GM06990 (cell line): Measurements from ENCODE around the gene ASPHD2.

ENCODE experiments used
- DNase-seq: peaks from one replicate; pipeline ENCODE4 v3.0.0-alpha.2; 2011; ENCODE audit not compliant: insufficient read length; ENCODE audit errors: extremely low read depth
- H3K27me3 ChIP-seq: replicated peaks from 2 replicates; pipeline ENCODE4 v1.6.0; 2011; ENCODE audit warnings: low read length; ENCODE audit not compliant: control insufficient read depth, insufficient read depth
- H3K36me3 ChIP-seq: 2 replicates; pipeline ENCODE4 v1.5.1; 2011; ENCODE audit warnings: low read length; ENCODE audit not compliant: control insufficient read depth, insufficient read depth
- H3K4me3 ChIP-seq: replicated peaks from 2 replicates; pipeline ENCODE4 v1.5.1; 2011; ENCODE audit warnings: low read depth, mild to moderate bottlenecking, control low read depth, low read length
- TF ChIP-seq, protein P1 (sequence below): IDR thresholded peaks from 2 replicates; pipeline ENCODE4 v1.5.1; 2011; ENCODE audit warnings: low read length, control low read depth, mild to moderate bottlenecking, inconsistent platforms; ENCODE audit not compliant: insufficient read depth, poor library complexity, severe bottlenecking

Gene ASPHD2

DNA sequence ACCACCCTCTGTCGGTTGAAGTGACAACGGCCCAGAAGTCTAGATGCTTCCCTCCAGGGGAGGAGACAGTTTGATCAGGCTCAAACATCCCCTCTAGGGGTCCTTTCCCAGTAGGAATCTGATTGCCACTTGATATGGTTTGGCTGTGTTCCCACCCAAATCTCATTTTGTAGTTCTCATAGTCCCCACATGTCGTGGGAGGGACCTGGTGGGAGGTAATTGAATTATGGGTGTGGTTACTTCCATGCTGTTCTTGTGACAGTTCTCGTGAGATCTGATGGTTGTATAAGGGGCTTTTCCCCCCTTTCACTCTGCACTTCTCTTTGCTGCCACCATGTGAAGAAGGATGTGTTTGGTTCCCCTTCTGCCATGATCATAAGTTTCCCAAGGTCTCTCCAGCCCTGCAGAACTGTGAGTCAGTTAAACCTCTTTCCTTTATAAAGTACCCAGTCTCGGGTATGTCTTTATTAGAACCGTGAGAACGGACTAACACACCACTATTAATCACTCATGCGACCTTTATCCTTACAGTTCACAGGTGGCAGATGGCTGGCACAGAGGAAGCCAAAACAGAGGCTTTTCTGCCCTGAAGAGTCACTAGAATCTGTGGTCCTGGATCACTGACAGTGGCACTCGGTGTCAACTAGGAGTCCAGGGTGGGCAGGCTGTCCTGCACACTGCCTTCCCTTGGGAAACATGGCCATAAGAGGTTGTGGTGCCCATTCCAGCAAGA is 21.6 kb downstream of the ASPHD2 start:
- H3K36me3 ChIP-seq: peaks cover 19% of the 10 kb centered on the region
- TF ChIP-seq, protein P1, sequence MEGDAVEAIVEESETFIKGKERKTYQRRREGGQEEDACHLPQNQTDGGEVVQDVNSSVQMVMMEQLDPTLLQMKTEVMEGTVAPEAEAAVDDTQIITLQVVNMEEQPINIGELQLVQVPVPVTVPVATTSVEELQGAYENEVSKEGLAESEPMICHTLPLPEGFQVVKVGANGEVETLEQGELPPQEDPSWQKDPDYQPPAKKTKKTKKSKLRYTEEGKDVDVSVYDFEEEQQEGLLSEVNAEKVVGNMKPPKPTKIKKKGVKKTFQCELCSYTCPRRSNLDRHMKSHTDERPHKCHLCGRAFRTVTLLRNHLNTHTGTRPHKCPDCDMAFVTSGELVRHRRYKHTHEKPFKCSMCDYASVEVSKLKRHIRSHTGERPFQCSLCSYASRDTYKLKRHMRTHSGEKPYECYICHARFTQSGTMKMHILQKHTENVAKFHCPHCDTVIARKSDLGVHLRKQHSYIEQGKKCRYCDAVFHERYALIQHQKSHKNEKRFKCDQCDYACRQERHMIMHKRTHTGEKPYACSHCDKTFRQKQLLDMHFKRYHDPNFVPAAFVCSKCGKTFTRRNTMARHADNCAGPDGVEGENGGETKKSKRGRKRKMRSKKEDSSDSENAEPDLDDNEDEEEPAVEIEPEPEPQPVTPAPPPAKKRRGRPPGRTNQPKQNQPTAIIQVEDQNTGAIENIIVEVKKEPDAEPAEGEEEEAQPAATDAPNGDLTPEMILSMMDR: no peak
- no peak overlapping the region for H3K4me3 ChIP-seq
- DNase-seq: no peak
- H3K27me3 ChIP-seq: no peaks in the 10 kb centered on the region

DNA sequence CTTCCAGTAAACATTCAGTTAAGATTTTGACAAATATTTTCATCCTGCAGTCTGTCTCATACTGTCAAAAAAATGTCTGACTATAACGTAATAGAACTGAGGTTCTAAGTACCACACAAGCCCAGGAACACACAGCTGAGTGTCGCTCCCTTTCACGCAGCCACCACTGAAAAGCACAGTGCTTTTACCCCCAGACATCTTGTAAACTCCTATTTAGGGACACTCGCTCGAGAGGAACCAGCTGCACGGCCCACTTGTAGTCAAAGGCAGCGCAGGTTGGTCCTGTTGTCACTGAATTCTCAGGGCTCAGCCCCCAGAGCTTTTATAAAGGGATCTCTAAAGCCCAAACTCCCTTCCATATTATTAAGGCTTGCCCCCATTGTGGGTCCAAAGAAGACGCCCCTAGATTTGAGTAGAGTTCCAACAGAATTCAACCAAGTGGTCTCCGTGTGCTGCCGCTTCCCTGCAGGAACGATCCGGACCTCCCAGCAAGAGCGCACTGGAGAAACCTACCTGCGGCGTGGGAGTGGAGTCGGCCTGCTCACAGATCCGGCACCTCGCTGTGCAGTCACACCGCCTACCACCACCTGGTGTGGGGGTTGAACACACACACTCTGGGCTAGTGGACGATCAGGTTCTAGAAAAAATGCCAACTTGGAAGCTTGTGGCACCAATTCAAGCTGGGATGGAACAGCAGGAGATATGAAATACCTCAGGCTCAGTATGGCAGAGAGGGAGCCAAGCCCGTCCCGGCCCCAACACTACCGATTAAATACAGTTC is 23.4 kb downstream of the ASPHD2 start:
- Histone ChIP-seq H3K27me3 (no peaks in the 10 kb centered on the region), H3K4me3 (no peak overlapping the region), H3K36me3 (peaks cover 18% of the 10 kb centered on the region)
- TF ChIP-seq, protein P1: no peak
- no peak for DNase-seq

DNA sequence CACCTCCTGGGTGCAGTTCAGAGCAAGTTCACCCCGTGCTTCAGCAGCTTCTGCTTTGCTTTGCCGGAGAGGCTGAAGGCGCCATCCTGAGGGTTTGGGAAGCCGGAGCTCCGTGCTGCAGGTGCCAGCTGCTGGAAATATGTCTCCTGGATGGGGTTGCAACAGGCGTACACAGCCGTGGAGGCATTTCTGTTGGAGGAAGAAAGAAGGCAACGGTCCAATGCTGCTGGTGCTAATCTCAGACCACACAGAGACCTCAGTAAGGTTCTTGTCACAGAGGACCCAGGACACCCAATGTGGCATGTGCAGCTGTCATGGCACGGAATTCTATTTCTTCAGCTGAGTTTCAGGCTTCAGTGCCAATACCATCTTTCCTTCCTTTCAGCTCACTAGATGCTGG is 24.2 kb downstream of the ASPHD2 start:
- Histone ChIP-seq H3K4me3 (no peak overlapping the region), H3K36me3 (peaks cover 22% of the 10 kb centered on the region), H3K27me3 (no peaks in the 10 kb centered on the region)
- no peak for DNase-seq
- TF ChIP-seq, protein P1: no peak

DNA sequence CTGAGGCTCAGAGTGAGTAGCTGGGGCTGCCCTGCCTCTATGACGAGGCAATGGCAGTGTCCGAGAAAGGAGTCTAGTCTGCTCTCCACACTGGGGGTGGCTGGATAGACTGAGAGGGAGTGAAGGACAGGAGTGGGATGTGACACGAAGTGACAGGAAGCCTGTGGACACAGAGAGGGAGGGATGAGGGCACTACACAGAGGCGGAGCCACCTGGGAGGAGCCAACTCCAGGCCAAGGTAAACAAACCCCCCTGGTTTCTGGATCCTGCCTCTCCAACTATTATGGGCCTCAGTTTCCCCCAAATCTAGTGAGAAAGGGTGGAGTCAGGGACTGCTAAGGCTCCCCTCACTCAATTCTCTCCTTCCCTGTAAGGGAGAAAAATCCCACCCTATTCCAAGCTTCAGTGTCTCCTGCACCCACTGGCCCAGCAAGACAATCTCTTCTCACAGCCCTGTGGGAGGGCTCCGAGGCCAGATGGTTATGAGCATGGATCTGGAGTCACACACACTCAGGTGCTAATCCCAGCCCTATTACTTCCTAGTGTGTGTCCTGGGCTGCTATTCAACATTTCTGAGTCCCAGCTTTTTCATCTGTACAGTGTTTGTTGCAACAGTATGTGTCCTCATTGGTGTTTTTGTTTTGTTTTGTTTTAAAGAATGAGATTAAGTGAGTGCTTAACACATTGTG is 24.9 kb downstream of the ASPHD2 start:
- Histone ChIP-seq H3K27me3 (no peaks in the 10 kb centered on the region), H3K4me3 (no peak overlapping the region), H3K36me3 (peaks cover 22% of the 10 kb centered on the region)
- no peak for DNase-seq
- TF ChIP-seq, protein P1: no peak

DNA sequence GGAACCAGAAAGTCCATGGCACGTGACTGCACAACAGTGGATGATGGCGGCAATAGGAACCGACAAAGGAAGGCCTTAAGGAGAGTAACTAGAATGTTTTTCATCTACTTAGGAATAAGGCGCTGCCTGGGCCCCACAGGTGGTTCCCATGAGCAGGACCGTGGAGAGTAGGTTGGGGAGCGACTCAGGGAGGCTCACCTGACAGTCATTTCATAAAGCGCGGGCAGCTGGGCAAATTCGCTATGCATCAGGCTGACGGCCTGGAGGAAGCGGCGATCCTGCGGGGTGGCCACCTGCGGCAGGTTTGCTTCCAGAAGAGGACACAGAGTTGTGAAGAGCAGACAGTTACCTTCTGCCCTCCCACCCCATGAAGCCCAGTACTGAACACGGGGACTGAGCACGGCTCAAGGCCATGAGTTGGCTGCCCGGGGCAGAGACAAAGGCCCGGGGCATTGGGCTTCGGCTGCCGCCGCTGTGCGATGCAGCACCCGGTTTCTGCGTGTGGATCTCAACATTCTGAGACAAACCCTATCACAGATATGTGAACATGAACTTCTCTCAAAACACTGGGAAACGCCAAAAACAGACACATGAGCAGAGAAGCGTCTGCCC is 28.7 kb downstream of the ASPHD2 start:
- Histone ChIP-seq H3K27me3 (no peaks in the 10 kb centered on the region), H3K36me3 (peaks cover 25% of the 10 kb centered on the region), H3K4me3 (no peak overlapping the region)
- DNase-seq: no peak
- TF ChIP-seq, protein P1: no peak
